ACC112 (cell line): Measurements from ENCODE around the gene ADCY2.

Experiments used
- H2AFZ ChIP-seq: fragments of 200-600 bp; sonication (generic); one replicate; pipeline ENCODE4 v1.6.0; 2017; ENCODE audit warnings: antibody characterized with exemption, low read length; ENCODE audit not compliant: unreplicated experiment
- H3K27ac ChIP-seq: fragments of 200-600 bp; sonication (generic); 2 replicates; pipeline ENCODE4 v1.5.1; 2014; ENCODE audit warnings: low read depth, mild to moderate bottlenecking, antibody characterized with exemption, low read length, moderate library complexity
- H3K27me3 ChIP-seq: fragments of 200-600 bp; sonication (generic); 2 replicates; pipeline ENCODE4 v1.6.1; 2014; ENCODE audit warnings: mild to moderate bottlenecking, antibody characterized with exemption, low read length, moderate library complexity, mixed read lengths; ENCODE audit not compliant: insufficient read depth
- H3K36me3 ChIP-seq: fragments of 200-600 bp; sonication (generic); 2 replicates; pipeline ENCODE4 v1.6.1; 2016; ENCODE audit warnings: mild to moderate bottlenecking, antibody characterized with exemption, low read length, moderate library complexity, mixed read lengths; ENCODE audit not compliant: insufficient read depth
- H3K4me1 ChIP-seq: fragments of 200-600 bp; sonication (generic); one replicate; pipeline ENCODE4 v1.6.1; 2016; ENCODE audit warnings: low read length, mixed read lengths; ENCODE audit not compliant: insufficient read depth, unreplicated experiment, control insufficient read depth
- H3K4me3 ChIP-seq: fragments of 200-600 bp; sonication (generic); 2 replicates; pipeline ENCODE4 v1.5.1; 2014; ENCODE audit warnings: mild to moderate bottlenecking, low read depth, low read length
- H3K79me2 ChIP-seq: fragments of 200-600 bp; sonication (generic); one replicate; pipeline ENCODE4 v1.6.0; 2016; ENCODE audit warnings: low read length; ENCODE audit not compliant: control insufficient read depth, unreplicated experiment, insufficient read depth

Gene ADCY2

DNA sequence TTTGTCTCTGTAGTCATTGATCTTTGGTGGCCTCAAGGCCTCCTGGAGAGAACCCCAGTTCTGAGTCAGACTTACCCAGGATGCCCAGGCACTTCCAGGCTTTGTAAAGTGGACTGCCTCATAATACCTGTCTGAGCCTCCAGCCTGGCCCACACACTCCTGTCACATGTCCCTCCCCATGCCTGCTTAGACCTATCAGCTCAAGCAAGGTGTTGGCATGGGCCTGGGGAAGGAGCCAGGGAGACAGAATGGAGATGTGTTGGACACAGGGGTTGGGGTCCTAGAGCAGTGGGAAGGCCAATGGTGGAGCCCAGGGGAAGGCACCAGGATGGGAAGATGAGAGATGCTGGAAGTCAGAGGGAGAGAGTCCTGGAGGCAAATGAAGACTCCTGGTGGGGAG lies 318.8 kb downstream of the ADCY2 start:
- H3K27ac ChIP-seq = no peak overlapping the region
- no peak overlapping the region for H2AFZ ChIP-seq
- no peaks in the 10 kb centered on the region for H3K79me2 ChIP-seq
- no peaks in the 10 kb centered on the region for H3K4me1 ChIP-seq
- no peaks in the 10 kb centered on the region for H3K36me3 ChIP-seq
- H3K4me3 ChIP-seq = no peak overlapping the region
- H3K27me3 ChIP-seq = no peaks in the 10 kb centered on the region

DNA sequence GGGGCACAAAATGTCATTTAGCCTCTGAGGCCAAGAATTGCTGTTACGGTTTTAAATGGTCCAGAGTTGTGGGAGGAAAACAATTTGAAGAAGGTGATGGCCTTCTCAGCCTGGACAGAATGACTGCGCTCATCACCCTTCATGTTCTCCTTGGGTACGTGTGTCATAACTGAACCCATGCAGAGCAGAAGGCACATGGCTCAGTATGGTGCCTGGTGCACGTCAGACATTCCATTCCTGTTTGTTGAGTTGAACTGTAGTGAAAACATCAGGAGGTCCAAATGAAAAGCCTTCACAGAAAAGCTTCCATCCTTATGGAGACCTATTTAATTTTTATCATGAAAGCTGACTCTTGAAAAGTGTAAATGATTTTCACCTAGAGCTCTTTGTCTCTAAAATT lies 321.8 kb downstream of the ADCY2 start:
- Histone ChIP-seq H3K4me1 (no peaks in the 10 kb centered on the region), H3K27me3 (no peaks in the 10 kb centered on the region), H3K36me3 (no peaks in the 10 kb centered on the region), H3K4me3 (no peak overlapping the region), H3K27ac (no peak overlapping the region), H2AFZ (no peak overlapping the region), H3K79me2 (no peaks in the 10 kb centered on the region)

DNA sequence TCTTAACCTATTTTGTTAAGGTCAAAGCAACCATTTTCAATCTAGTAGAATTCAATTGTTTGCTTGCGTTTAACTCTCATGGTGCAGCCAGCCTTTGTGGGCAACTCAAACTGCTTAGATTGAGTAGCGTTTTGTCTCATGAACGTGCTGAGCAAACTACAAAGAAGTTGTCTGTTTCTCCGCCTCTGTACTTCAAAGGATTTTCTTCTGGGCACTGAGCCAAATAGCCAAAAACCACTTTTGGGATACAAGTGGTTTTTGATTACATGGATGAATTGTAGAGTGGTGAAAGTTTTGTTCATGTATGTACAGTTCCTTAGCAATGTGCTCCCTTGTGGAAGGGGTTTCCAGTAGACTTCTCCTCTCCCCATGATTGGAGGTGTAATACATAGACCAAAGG lies 332.1 kb downstream of the ADCY2 start:
- H2AFZ ChIP-seq = no peak overlapping the region
- H3K27ac ChIP-seq = no peak overlapping the region
- H3K4me1 ChIP-seq = no peaks in the 10 kb centered on the region
- H3K4me3 ChIP-seq = no peak overlapping the region
- H3K36me3 ChIP-seq = no peaks in the 10 kb centered on the region
- H3K79me2 ChIP-seq = no peaks in the 10 kb centered on the region
- H3K27me3 ChIP-seq = no peaks in the 10 kb centered on the region

DNA sequence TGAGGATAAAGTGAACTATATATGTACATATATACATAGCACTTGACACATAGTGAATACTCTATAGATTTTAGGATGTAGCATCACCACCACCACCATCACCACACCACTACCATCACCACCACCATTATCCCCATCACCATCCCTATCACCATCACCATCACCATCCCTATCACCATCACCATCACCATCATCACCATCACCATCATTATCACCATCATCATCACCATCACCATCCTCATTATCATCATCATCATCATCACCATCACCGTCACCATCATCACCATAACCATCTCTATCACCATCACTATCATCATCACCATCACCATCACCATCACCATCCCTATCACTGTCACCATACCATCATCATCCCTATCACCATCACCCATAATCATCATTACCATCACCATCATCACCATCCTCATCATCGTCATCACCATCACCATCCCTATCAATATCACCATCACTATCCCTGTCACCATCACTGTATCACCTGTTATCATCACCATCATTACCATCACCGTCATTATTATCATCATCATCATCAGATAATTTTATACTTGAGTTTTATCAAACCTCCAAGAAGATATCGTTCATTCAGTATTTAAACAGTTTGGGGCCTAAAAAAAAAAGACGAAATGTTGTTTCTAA lies 345.6 kb downstream of the ADCY2 start:
- no peaks in the 10 kb centered on the region for H3K4me1 ChIP-seq
- no peak overlapping the region for H3K27ac ChIP-seq
- H2AFZ ChIP-seq = no peak overlapping the region
- H3K27me3 ChIP-seq = no peaks in the 10 kb centered on the region
- no peak overlapping the region for H3K4me3 ChIP-seq
- H3K79me2 ChIP-seq = no peaks in the 10 kb centered on the region
- H3K36me3 ChIP-seq = no peaks in the 10 kb centered on the region

DNA sequence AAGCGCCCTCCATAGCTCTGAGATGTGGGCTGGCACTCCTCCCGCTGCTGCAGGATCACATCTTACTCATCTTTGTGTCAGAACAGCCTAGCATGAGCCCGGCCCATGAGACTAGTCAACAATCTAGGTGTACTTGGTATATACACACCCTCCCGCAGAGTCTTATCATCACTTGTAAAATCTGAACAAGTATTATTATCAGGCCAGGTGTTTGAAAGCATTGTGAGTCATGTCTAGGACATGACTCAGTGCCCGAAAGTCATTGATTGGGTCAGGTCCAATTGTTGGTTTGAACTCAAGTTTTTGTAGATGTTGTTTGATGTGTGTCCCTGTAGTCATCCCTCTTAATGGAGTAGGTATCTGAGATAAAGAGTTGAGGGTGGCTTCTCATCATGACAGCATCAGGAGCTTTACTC lies 346.3 kb downstream of the ADCY2 start:
- no peak overlapping the region for H3K4me3 ChIP-seq
- no peak overlapping the region for H2AFZ ChIP-seq
- H3K36me3 ChIP-seq = no peaks in the 10 kb centered on the region

DNA sequence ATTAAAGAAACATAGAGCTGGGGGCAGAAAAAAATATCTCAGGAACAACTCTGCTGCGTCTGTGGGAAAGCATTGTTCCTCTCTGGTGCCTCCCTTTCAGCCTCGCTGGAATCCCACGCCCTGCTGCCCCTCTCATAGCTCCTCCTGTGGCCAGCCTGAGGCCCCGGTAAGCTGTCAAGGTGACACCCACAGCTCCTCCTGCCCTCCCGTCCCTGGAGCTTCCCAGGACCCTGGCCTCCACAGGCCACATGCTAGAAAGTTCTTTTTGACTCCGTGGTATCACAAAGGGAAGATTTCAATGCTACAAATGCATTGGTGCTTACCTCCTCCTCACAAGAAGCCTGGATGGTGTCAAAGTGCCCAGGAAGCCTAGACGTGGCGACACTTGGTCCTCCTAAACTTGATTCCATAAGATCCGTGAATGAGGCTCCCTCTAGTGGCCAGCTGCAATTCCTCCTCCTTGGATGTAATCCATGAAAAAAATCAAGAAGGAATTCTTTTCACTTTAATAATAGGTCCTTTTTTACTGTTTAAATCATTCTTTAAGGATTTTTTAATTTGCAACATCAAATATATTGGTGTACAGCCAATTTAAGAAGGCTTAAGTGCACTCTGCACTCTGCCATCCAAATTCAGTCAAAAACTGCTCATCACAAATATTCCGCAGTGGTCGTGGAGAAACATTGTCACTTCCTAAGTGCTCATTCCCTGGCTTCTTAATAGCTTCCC lies 350.1 kb downstream of the ADCY2 start:
- no peaks in the 10 kb centered on the region for H3K79me2 ChIP-seq
- H3K27ac ChIP-seq = no peak overlapping the region
- H2AFZ ChIP-seq = no peak overlapping the region
- H3K4me3 ChIP-seq = no peak overlapping the region
- peaks cover 3% of the 10 kb centered on the region; the same call in 1 of the 2 replicates for H3K27me3 ChIP-seq
- no peaks in the 10 kb centered on the region for H3K36me3 ChIP-seq
- no peaks in the 10 kb centered on the region for H3K4me1 ChIP-seq

More for the DNA sequence above, 346.3 kb downstream of the ADCY2 start:
- Histone ChIP-seq H3K27me3 (no peaks in the 10 kb centered on the region), H3K79me2 (no peaks in the 10 kb centered on the region), H3K4me1 (no peaks in the 10 kb centered on the region), H3K27ac (no peak overlapping the region)

DNA sequence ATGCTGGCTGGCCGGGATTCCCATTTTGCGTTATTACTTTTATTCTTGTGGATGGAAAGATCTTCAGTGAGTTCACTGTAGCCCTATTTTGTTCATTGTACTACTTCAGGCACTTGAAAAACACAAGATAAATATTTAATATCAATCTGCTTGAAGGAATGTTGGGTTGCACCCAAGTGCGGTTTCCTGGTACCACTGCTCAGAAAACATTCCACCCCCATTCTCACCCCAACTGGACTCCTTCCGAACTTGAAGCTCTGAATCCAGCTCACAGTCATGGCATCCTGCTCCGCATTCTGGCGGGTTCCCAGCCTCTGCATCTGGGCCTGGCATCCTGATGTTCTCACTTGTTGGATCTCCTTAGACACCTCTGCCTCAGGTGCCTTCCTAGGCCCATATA lies 351.8 kb downstream of the ADCY2 start:
- H3K27ac ChIP-seq = no peak overlapping the region
- peaks cover 18% of the 10 kb centered on the region for H3K27me3 ChIP-seq
- H2AFZ ChIP-seq = no peak overlapping the region
- no peaks in the 10 kb centered on the region for H3K79me2 ChIP-seq
- no peaks in the 10 kb centered on the region for H3K36me3 ChIP-seq
- H3K4me1 ChIP-seq = no peaks in the 10 kb centered on the region
- no peak overlapping the region for H3K4me3 ChIP-seq

DNA sequence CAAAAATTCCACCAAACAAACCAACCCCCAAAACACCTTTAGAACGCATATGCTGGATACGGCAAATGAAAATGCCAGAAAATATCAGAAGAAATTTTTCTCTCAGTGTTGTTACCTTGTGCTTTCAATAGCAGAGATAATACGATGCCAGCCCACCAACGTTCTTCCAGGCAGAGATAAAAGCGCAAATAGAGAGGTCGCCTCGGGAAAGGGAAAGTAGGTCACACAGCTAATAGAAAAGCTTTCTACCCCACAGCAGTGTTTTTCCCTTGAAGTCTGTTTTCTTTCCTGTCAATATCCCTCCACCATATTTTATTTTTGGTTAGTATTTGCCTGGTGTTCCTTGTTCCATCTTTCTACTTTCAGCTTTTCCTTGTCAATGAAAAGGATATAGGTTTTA lies 353.7 kb downstream of the ADCY2 start:
- H3K4me1 ChIP-seq = no peaks in the 10 kb centered on the region
- no peaks in the 10 kb centered on the region for H3K79me2 ChIP-seq
- no peak overlapping the region for H3K27ac ChIP-seq
- H3K36me3 ChIP-seq = no peaks in the 10 kb centered on the region
- H3K4me3 ChIP-seq = no peak overlapping the region
- H2AFZ ChIP-seq = no peak overlapping the region
- peaks cover 28% of the 10 kb centered on the region for H3K27me3 ChIP-seq

DNA sequence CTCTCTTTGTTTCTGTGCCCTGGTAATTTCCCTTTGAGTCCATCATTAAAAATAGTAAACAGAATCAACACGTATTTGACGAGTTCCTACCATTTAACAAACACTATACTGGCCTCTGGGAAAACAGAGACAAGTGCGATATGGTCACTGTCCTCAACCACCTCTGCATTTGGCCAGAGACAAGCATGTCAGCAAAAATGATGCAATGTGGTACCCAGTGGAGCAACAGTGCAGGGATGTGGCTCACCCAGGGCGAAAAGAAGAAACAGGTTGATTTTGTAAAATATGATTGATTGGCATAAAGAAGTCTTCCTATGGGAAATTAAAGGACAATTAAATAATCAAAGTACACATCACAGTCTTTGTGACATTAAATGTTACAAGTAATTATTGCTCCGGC lies 355.9 kb downstream of the ADCY2 start:
- no peak overlapping the region for H3K4me3 ChIP-seq
- no peaks in the 10 kb centered on the region for H3K36me3 ChIP-seq
- no peak overlapping the region for H2AFZ ChIP-seq
- H3K79me2 ChIP-seq = no peaks in the 10 kb centered on the region
- no peaks in the 10 kb centered on the region for H3K4me1 ChIP-seq
- H3K27me3 ChIP-seq = peaks cover 41% of the 10 kb centered on the region
- no peak overlapping the region for H3K27ac ChIP-seq

DNA sequence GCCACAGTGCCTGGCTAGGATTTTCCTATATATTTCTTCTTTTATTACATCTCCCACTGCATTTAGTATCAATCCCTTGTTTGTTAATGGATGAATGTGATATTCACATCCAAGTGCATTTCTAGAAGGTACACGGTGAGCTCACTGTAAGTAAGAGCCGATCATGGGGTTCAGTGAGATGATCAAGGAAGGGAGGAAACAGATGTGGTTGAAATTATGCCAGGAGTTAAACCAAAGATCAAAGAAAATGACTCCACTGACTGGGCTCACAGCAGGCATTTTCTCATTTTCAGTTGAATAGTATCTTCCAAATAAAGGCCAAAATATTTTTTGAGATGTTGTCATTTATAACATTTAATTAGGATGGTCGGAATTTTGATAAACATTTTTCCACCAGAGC lies 357.2 kb downstream of the ADCY2 start:
- Histone ChIP-seq H3K27me3 (peaks cover 43% of the 10 kb centered on the region), H3K27ac (no peak overlapping the region), H2AFZ (no peak overlapping the region), H3K4me1 (no peaks in the 10 kb centered on the region), H3K79me2 (no peaks in the 10 kb centered on the region), H3K4me3 (no peak overlapping the region), H3K36me3 (no peaks in the 10 kb centered on the region)

DNA sequence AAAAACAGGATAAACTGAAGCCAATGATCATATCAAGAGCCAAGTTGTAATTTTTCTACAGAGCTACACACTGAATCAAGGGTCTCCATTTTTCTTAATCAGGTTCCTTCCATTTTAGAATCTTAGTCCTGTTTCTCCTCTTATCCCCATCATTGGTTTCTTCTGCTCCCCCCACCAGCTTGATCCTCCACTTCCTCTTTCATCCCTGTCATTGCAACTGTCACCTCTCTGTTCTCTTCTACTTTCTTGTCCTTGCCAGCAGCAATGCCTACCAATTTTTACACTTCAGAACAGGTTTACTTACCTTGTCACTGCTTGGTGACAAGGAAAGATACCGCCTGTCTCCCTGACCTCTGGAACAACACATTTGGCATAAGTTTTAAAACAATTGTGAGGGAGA lies 357.7 kb downstream of the ADCY2 start:
- H3K4me1 ChIP-seq = no peaks in the 10 kb centered on the region
- no peaks in the 10 kb centered on the region for H3K79me2 ChIP-seq
- no peak overlapping the region for H3K27ac ChIP-seq
- H2AFZ ChIP-seq = no peak overlapping the region
- H3K36me3 ChIP-seq = no peaks in the 10 kb centered on the region
- H3K4me3 ChIP-seq = no peak overlapping the region
- peaks cover 43% of the 10 kb centered on the region for H3K27me3 ChIP-seq
